Esophagus muscularis mucosa (tissue), 4 donors: ENCODE measurements around the gene ACBD7. TPM values are rescaled to one million over a fixed set of nuclear protein-coding genes. Genes with fewer than 3 reads are reported as not detected.

Source experiments
- DNase-seq: peaks from one replicate; pipeline ENCODE4 v3.0.0-alpha.2; 2017; ENCODE audit errors: extremely low spot score
- H3K27ac ChIP-seq, 4 donors: fragments of 200-600 bp; sonication (generic); replicated peaks in 1 of 4; 1 replicate in 3 of 4; 2 replicates in 1 of 4; pipeline ENCODE4 v1.5.1; 2016 to 2019; ENCODE audit warnings: mild to moderate bottlenecking in 1 of 4
- H3K27me3 ChIP-seq, 4 donors: fragments of 200-600 bp; sonication (generic); one replicate each; pipeline versions ENCODE4 v1.5.1 to v1.6.0; 2016 to 2019
- H3K36me3 ChIP-seq, 4 donors: fragments of 200-600 bp; sonication (generic); one replicate each; pipeline ENCODE4 v1.5.1; 2016 to 2019
- H3K4me1 ChIP-seq, 4 donors: fragments of 200-600 bp; sonication (generic); one replicate each; pipeline ENCODE4 v1.5.1; 2016 to 2019
- H3K4me3 ChIP-seq, 4 donors: fragments of 200-600 bp; sonication (generic); 1 replicate in 2 of 4; 2 replicates in 2 of 4; pipeline ENCODE4 v1.5.1; 2016 to 2019; ENCODE audit warnings: mild to moderate bottlenecking in 4 of 4, moderate library complexity in 1 of 4
- H3K9me3 ChIP-seq, 4 donors: fragments of 200-600 bp; sonication (generic); 1 replicate in 3 of 4; 2 replicates in 1 of 4; pipeline ENCODE4 v1.5.1; 2016 to 2019
- CTCF ChIP-seq, 3 experiments: fragments of 200-600 bp in 2 of 3; fragments of 450-650 bp in 1 of 3; sonication (generic) in 2 of 3; IDR thresholded peaks; one replicate each; pipeline ENCODE4 v1.5.1; 2017 to 2019; ENCODE audit warnings: antibody characterized with exemption in 3 of 3, mild to moderate bottlenecking in 2 of 3, moderate library complexity in 1 of 3
- EP300 ChIP-seq: sonication (generic); formaldehyde crosslinking; IDR thresholded peaks from one replicate; pipeline ENCODE4 v1.6.1; 2017; ENCODE audit warnings: antibody characterized with exemption
- POLR2A ChIP-seq: fragments of 450-650 bp; IDR thresholded peaks from one replicate; pipeline ENCODE4 v1.6.1; 2017; ENCODE audit warnings: antibody characterized with exemption, moderate library complexity, mild to moderate bottlenecking, low read depth
- POLR2AphosphoS5 ChIP-seq, 2 donors: sonication (generic); formaldehyde crosslinking; IDR thresholded peaks; one replicate each; pipeline ENCODE4 v1.6.1; 2017; ENCODE audit warnings: antibody characterized with exemption in 2 of 2
- WGBS: methylation state at CpG from one replicate; pipeline ENCODE4 v1.1.5; 2018; 5-methylcytosine and 5-hydroxymethylcytosine counted together
- intact Hi-C: fragments of 100-400 bp; cut with DNase I; formaldehyde crosslinking; loops from one replicate; pipeline ENCODE4 v1.15.1; 2023
- total RNA-seq, 4 donors: library from RNA; depleted of rRNA; stranded (reverse); fragments of >200 nt; gene quantifications; one replicate each; pipeline versions ENCODE4 v1.1.0 to v1.2.1, GENCODE V29; 2016

ACBD7 gene
- total RNA-seq, 4 donors from 2014 or later, result 0.63 to 2.2 TPM; not detected in 2

- Histone ChIP-seq H3K36me3 (no peaks in the 10 kb centered on the region), H3K4me3 (no peak overlapping the region), H3K27ac (no peak overlapping the region), H3K9me3 (peaks cover 0 to 11% (median 8%) of the 10 kb centered on the region in 4 donors), H3K4me1 (no peaks in the 10 kb centered on the region), H3K27me3 (no peaks in the 10 kb centered on the region)
- TF ChIP-seq POLR2A (no peak), EP300 (no peak), POLR2AphosphoS5 (IDR thresholded peaks at IDR 0.05) (no peak), CTCF (IDR thresholded peaks at IDR 0.05) (no peak)
- DNase-seq, result no peak
- intact Hi-C loops, result no loop called here
- 75% methylated on average over 4 of the region's 4 CpGs for WGBS
Observed at GRCh38 chr10:15069230-15069629, 19.3 kb downstream of the ACBD7 start.

- Histone ChIP-seq H3K27me3 (no peaks in the 10 kb centered on the region), H3K4me1 (no peaks in the 10 kb centered on the region), H3K36me3 (no peaks in the 10 kb centered on the region), H3K9me3 (peaks cover 0 to 11% (median 8%) of the 10 kb centered on the region in 4 donors), H3K27ac (no peak overlapping the region), H3K4me3 (no peak overlapping the region)
- TF ChIP-seq POLR2AphosphoS5 (IDR thresholded peaks at IDR 0.05), result no peak
- TF ChIP-seq EP300, result no peak
- TF ChIP-seq CTCF (IDR thresholded peaks at IDR 0.05), result no peak
- no peak for TF ChIP-seq POLR2A
- intact Hi-C loops, result no loop called here
- DNase-seq, result no peak
- 97% methylated on average over 3 of the region's 3 CpGs for WGBS
Observed at GRCh38 chr10:15068802-15069201, 19.8 kb downstream of the ACBD7 start.

- no peaks in the 10 kb centered on the region for H3K27me3 ChIP-seq
- TF ChIP-seq CTCF (IDR thresholded peaks at IDR 0.05), result no peak
- no peak for TF ChIP-seq POLR2AphosphoS5 (IDR thresholded peaks at IDR 0.05)
- no peak for TF ChIP-seq POLR2A
- no peak for TF ChIP-seq EP300
- peaks cover 0 to 11% (median 8%) of the 10 kb centered on the region in 4 donors for H3K9me3 ChIP-seq
- no peaks in the 10 kb centered on the region for H3K36me3 ChIP-seq
- intact Hi-C loops, result no loop called here
- no peak for DNase-seq
- H3K27ac ChIP-seq, result no peak overlapping the region
- no peaks in the 10 kb centered on the region for H3K4me1 ChIP-seq
- WGBS, result 91% methylated on average over 5 of the region's 5 CpGs
- H3K4me3 ChIP-seq, result no peak overlapping the region
Observed at GRCh38 chr10:15067154-15067553, 21.4 kb downstream of the ACBD7 start.

GRCh38 chr10:15060638-15061037 is 27.9 kb downstream of the ACBD7 start:
- no peaks in the 10 kb centered on the region for H3K36me3 ChIP-seq
- TF ChIP-seq CTCF (IDR thresholded peaks at IDR 0.05) (no peak), EP300 (no peak)
- 82% methylated on average over 2 of the region's 2 CpGs for whole genome bisulfite sequencing
- intact Hi-C loops, result no loop called here
- H3K9me3 ChIP-seq, result peaks cover 0 to 28% (median 17%) of the 10 kb centered on the region in 4 donors
- no peak for DNase-seq
- no peak overlapping the region for H3K27ac ChIP-seq
- H3K27me3 ChIP-seq, result no peaks in the 10 kb centered on the region
- no peaks in the 10 kb centered on the region for H3K4me1 ChIP-seq
- H3K4me3 ChIP-seq, result no peak overlapping the region

GRCh38 chr10:15059914-15060313 is 28.7 kb downstream of the ACBD7 start:
- no peak for DNase-seq
- no peak overlapping the region for H3K4me3 ChIP-seq
- no peaks in the 10 kb centered on the region for H3K4me1 ChIP-seq
- TF ChIP-seq POLR2AphosphoS5 (IDR thresholded peaks at IDR 0.05) (no peak), CTCF (IDR thresholded peaks at IDR 0.05) (no peak)
- no peak overlapping the region for H3K27ac ChIP-seq
- no peaks in the 10 kb centered on the region for H3K27me3 ChIP-seq
- 83% methylated on average over 4 of the region's 4 CpGs for WGBS
- H3K36me3 ChIP-seq, result no peaks in the 10 kb centered on the region
- intact Hi-C loops, result no loop called here
- peaks cover 0 to 23% (median 11%) of the 10 kb centered on the region in 4 donors for H3K9me3 ChIP-seq
